ENCODE results near the gene CFAP65.

CFAP65 gene

DNA sequence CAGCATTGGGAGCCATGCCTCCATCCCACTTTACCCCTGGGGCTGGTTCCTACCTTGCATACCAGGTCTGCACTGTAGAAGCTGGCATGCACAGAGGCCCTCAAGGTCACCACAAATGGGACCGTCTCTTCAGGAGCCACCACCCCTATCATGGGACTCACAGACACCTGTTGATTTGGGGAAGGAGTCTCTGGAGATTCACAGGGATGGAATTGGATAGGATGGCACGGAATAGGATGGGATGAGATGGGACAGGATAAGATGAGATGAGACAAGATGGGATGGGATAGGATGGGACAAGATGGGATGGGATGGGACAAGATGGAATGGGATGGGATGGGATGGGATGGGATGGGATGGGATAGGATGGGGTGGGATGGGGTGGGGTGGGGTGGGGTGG, 32.0 kb downstream of the CFAP65 start:
- no peak for DNase-seq (ENCODE audit: low read depth in 2 of 2)

DNA sequence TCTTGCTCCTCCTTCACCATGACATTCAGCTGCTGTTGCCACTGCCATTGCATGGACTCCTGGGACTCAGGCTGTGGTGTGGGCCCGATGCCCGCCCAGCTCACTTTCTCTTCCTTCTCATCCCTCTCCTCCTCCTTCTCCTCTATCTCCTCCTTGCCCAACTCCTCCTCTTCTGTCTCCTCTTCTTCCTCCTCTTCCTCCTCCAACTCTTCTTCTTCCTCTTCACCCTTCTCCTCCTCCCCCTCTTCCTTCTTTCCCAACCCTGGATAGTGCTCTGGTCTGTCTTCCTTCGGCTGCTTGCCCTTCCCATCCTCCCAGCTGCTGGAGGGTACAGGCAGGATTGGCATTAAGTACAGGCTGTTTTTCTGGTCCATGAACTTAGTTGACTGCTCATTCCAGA, 37.3 kb downstream of the CFAP65 start:
- DNase-seq (ENCODE audit: low read depth in 2 of 2) = no peak

DNA sequence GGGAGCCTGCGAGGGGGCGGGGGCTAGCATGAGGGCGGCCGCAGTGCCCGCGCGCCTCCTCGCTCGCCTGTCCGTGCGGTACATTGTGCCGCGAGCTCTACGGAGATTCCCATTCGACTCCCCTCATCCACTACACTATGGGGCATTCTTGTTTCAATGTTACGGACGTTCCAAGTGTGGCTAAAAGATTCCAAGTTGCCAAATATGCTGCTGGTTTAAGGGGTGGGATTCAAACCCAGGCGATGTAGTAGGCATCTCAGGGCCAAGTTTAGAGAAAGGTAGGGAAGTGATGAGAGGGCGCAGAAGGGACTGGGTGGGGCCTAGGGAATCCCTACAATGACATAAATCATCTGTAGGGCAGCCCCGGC, 38.1 kb downstream of the CFAP65 start:
- DNase-seq (ENCODE audit: low read depth in 2 of 2) = no peak

DNA sequence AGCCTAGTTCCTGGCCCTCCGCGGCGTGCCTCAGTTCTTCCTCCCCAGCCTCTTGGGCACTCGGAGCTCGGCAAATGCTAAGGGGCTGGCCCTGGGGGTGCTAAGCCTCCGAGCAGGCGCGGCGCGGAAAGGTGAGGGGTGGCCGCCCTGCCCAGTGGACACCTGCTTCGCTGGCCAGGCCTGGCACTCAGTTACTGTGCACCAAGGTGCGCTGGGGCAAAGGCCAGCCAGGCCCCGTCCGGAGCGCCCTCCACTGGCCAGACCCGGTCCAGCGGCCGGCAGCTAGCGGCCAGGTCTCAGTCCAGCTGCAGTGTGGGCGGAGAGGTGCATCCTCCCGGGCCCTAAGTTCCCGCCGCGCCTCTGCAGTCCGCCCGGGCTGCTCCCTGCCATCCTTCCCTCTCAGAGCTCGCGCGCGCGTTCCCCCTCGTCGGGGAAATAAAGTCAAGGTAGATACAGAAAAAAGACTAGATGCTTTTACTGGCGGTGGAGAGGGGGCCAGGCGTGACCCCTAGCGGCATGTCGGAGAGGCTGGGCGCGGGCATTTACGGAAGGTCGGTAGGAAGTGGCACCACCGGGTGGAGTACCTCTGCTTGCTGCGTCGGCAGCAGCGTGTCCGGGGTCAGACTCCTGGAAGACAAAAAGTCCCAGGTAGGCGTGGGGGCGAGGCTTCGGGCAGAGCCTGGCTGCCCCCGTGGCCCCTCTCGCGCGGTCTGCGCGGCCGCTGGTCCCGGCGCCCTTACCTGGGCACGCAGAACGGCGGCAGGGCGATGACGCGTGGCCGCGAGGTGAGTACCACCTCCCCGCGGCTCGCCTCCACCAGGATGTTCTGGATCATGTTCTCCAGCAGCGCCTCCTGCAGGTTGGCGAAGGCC, 38.7 kb downstream of the CFAP65 start:
- no peak for DNase-seq (ENCODE audit: low read depth in 2 of 2)

DNA sequence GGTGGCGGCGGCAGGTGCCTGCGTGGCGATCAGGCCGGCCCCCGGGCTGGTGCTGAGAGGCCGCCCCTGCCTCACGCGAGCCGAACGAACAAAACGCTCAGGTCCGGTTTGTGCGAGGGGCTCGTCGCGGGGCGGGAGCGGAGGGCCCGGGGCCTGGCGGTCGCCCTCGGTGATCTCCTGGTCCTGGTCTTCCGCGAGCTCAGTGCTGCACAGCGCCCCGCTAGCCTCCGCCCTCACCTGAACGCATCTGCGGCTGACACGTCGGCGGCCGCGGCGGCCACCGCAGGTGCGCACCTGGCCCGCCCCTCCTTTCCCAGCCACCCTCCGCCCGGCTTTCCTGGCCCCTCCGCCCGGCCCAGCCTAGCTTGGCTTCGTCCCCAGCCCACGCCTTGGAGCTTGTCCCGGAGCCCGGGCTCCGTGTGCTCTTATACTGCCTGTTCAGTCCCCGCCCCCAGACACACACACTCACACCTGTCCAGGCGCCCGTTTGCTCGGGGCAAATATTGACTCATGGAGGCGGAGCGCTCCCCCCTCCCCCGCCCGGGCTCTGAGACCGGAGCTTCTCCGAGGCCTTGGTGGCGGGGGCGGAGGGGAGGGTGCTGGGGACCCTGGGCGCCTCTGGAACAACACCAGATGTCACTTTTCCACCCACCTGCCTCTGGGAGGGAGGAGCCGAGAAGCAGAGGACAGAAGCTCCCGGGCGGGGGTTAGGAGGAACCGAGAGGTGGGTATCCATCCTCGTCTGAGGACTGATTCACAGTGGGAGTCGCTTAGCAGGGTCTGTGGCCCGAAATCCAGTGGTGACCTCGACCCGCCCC, 39.5 kb downstream of the CFAP65 start:
- DNase-seq (ENCODE audit: low read depth in 2 of 2) = no peak

DNA sequence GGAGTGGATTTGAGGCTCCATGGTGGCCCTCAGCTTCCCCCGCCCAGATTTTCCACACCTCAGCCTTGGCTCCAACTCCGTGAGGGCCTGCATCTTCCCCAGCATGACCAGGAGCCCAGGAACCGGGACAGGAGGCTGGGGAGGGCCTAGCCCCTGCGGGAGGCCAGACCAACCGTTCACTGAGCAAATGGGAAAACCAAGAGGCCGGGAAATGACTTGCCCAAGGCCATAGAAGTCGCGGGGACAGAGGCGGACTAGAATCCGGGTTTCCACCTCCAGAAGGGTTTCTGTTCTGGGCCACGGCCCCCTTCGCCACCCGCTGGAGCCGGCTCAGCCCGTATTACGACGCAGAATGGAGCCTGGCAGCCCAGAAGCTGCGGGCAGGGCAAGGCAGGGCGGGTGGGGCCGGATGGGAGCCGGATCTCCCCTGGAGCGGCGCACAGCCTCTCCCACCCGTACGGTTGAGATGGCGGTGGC, 40.2 kb downstream of the CFAP65 start:
- no peak for DNase-seq (ENCODE audit: low read depth in 2 of 2)

DNA sequence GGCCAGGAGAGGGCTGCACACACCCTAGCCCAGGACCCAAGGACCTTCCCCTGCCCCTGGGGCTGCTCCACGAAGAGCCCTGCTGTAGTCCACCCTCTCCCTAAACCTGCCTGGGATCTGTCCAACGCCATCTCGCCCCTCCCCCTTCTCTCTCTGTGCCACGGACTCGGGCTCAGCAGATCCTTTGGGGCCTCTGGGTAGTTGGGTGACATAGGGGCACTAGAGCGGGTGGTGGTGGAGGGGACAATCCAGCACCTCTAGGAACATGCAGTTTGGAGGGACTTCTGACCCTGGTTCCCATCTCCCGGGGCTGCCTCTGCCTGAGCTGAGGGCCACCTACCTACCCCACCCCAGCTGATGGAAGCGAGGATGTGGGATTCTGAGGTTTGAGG, 40.8 kb downstream of the CFAP65 start:
- no peak for DNase-seq (ENCODE audit: low read depth in 2 of 2)

DNA sequence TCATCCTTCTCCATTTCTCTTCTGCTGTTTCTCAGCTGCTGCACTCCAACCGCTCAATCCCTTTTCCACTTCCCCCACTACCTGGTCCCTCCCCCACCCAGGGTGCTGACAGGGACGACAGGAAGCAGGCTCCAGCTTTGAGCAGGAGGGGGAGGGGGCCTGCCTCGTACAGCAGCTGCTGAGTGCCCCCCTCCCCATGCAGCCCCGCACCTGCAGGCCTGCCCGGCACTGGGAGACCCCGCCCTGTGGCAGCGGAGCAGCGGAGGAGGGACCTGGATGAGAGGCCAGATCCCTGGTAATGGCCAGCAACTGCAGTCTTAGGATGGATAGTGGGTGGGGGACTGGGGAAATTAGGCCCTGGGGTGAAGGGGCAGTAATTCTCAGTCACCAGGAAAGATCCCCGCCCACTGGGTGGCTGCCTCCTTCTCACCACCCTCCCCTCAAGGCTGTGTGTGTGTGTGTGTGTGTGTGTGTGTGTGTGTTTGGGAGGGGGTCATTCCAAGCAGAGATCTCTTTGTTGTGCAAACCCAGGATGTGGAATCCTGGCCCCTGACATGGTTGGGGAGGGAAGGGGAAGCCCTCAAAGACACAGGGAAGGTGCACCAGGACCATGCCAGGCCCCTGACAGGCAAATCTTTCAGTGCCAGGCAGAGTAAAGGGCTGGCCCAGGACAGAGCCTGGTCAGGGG, 41.3 kb downstream of the CFAP65 start:
- no peak for DNase-seq (ENCODE audit: low read depth in 2 of 2)

DNA sequence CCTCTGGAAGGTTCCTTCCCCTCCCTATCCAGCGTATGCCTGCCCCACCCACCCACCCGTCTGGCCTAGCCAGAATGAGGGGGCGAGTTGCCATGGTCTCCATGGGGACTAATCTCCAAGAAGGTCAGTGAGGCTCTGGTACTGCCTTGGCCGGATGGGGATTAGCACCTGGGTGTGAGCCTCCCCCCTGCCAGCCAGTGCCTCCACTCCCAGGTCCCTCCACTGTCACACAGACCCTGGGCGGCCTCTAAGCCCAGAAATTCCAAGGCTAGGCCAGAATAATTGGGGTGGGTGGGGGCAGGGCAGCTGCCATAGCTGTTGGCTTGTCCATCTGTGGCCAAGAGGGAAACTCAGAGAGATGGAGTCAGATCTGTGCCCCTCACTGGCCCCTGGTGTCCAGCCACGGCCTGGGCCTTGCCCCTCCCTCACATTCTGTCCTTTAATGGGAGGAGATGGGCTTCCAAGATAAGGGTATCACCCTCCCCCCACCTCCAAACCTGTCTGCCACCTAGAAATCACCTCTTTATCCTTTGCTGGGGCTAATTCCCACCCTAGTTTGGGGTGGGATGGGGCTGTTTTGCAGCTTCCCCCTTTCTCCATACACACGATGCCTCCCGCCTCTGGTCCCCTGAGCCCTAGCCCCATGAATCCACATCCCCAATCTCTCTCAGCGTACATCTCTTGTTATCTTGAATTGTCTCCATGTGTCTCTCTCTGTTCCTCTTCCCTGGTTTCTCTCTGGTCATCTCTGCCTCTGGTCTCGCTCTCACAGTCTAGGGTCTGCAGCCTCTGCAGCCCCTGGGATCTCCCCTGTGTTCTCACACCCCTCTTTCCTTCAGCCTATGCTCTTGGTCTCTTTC, 42.1 kb downstream of the CFAP65 start:
- no peak for DNase-seq (ENCODE audit: low read depth in 2 of 2)

DNA sequence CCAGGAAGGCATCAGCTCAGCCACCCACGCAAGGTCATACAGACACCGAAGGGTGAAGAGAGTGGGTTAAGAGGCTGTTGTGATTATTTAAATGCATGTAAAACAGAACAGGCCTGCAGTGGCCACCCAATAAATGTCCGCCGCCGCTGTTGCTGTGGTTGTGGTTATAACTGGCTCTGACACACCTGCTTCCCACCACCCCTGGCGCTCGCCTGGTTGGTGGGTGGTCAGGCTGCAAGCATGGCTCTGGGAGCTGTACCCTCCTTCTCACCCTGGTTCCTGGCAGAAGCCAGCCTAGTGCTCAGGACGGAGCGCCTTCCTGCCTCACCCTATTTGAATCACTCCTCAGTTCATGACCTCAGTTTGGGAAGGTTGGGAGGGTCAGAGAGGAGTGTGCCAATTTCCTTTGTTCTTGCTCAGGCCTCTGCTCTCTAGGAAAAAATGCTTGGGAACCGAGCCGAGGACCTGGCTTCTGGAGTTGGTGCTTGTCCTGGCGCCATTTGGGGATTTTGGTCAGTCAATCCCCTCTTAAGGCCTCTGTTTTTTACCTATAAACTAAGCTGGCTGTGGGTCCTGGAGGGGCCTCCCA, 42.8 kb downstream of the CFAP65 start:
- DNase-seq (ENCODE audit: low read depth in 2 of 2) = no peak

DNA sequence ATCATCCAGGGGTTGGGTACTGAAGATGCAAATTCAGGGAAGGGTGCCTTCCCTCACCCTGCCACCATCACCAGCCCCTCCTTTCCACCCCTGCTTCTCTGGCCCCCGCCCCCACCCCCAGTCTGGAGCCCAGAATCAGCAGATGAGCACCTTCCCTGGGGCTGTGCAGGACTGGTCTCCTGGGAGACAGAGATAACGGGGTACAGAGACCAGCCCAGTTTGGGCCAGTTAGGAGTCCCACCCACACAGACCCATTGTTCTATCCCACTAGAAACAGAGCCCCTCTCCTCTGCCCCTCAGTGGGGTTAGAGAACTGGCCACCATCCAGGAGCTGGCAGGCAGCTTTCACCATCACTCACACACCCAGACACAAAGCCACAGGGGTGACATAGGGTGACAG, 43.6 kb downstream of the CFAP65 start:
- DNase-seq (ENCODE audit: low read depth in 2 of 2) = no peak

DNA sequence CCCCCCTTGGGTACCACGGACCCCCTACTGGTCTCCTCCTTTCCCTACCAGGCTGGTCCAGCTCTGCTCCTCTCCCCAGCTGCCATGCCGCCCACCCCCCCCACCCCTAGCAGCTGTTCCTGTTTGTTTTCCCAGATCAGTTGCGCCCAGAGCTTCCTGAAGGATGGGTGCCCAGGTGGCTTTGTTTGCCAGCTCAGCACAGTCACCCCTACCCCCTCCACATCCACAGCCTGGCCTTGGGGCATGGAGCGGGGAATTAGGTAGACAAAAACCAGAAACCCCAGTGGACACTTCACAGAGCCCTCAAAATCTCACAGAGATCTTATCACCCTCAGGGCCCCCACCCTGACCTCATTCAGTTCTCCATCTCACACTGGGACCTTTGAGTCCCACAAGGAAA, 44.4 kb downstream of the CFAP65 start:
- no peak for DNase-seq (ENCODE audit: low read depth in 2 of 2)

DNA sequence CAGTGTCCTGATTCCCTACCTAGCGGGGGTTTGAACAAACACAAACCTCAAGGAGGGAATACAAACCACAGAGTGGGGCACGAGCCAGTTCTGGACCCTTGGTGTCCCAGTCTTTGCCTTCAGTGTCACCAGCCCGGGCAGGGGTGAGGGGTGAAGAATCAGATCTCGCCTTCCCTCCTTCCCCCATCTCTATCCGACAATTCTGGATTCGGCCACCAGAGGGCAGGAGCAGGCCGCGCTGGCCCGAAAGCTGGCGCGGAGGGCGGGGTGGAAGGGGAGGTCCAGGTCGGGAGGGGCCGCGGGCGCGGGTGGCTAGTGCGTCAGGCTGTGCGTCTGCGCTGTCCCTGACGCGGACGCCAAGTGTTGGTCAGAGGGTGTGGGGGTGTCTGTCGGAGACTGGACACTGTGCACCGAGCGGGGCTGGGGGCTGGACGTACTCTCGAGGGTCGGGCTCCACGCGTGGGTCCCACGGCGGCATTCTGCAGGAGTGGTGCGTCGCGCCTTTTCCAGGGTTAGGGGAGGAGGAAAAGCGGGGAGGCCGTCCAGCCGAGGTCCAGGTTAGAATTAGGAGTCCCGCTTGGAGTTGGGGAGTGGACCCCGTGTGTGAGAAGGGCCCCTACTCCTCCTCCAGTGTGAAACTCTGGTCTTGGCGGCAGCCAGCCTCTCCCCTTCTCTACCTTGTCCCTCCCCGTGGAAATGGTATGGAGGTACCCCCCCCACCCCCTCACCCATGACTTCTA, 45.2 kb downstream of the CFAP65 start:
- DNase-seq (ENCODE audit: low read depth in 2 of 2) = peak; percentile 15 to 16

DNA sequence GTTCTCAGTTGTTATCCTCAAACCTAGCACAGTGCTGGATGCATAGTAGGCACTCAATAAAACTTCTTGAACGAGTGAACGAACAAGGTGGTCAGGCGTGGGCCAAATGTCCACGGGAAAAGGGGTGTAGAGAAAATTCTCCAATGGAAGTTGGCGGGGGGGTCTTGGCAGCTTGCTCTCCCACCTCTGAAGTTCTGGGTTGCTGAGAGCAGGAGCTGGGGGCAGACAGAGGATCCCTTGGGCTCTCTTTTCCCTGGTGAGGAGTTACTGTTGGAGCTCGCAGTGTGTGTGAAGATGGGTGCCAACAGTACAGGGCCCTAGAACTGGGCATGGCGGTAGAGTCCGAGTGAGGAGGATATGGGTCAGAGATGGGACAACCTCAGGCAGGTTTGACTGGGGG, 45.8 kb downstream of the CFAP65 start:
- no peak for DNase-seq (ENCODE audit: low read depth in 2 of 2)

DNA sequence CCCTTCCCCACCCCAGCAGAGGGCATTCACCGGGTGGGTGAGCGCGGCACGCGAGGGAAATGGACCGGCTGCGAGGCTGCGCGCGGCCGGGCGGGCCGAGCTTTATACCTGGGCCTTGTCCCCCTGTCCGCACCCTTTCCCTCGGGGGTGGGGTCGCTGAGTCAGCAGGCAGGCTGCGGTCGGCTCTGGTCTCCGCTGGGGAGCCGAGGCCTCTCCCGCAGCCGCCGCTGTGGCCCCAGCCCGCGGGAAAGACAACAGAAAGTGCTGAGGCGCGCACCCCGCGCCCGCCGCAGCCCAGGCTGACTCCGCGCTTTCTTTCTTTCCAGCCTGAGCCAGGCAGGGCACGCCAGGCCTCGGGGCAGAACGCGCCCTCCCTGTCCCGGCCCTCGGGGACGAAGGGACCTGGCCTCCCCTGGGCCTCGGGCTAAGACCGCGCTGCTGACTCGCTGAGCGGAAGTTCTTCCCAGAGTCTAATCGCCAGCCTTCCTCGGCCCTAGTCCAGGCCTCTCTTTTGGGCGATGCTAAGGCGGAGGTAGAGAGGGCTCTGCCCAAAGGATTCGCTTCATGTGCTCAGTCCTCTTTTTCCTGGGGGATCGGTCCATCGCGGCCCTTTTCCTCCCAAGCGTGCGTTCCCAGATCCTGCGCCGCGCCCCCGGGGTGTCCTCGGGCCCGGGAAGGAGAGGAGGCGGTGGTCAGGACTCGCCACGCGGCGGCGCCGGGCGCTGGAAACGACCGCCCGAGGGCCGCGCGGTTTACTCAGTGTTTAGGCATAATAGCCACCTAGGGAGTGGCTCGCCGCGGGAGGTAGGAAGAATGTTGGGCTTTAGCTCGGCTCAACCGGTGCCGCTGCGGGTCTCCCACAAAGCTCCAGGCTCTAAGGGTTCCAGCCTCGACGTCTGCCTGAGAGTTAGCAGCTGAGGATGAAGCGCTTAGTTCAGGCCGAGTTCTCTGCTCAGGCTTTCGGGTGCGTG, 47.7 kb downstream of the CFAP65 start, which contains the start of gene CRYBA2:
Gene CRYBA2, minus strand, starts transcription at position 78 of the 971 bp plus-strand sequence. CDS start 246 bp downstream, outside the sequence.
- no peak for DNase-seq (ENCODE audit: low read depth in 2 of 2)

DNA sequence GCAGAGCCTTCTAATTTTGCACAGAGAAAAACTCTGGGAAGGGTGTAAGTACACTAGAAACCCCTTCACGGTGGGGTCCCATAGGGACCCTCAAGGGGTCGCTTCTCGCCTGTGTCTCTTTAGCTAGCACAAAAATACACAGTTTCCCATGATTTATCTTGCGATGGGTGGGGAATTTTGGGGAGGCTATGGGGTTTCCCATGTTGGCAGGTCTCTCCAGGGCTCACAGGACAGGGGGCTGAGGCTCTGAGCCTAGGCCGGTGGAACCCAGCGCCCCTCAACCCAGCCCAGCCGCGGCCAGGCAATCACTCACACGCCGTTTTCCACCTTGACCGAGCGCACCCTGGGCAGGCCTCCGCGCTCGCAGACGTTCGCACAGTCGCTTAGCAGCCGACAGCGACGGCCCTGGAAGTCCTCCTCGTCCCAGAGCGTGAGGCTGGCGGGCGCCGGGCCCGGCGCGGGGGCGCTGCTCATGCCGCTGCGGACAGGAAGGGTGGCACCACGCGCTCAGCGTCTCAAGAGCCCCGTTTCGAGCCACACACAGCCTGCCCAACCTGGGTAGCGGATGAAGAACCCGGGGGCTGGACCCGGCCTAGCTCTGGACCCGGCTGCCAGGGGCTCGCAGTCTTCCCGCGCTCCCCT, 48.5 kb downstream of the CFAP65 start:
- DNase-seq (ENCODE audit: low read depth in 2 of 2) = no peak

DNA sequence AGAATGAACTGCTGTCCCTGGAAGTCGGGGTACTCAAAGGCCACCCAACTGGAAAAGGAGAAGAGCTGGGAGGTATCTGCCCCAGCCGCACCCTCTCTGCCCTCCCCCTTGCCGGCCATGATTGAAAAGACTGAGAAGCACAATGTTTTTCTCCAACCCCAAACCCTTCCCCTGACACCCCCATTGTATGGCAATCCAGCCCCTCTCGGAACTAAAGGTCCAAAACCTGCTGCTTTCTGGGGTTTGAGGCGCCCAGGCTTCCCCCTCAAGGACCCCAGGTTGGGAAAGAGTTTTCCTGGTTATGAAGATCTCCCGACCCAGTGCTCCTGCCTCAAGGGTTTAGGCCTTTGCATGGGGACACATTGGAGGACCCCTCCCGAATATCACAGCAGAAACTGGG, 49.1 kb downstream of the CFAP65 start:
- DNase-seq (ENCODE audit: low read depth in 2 of 2) = no peak

DNA sequence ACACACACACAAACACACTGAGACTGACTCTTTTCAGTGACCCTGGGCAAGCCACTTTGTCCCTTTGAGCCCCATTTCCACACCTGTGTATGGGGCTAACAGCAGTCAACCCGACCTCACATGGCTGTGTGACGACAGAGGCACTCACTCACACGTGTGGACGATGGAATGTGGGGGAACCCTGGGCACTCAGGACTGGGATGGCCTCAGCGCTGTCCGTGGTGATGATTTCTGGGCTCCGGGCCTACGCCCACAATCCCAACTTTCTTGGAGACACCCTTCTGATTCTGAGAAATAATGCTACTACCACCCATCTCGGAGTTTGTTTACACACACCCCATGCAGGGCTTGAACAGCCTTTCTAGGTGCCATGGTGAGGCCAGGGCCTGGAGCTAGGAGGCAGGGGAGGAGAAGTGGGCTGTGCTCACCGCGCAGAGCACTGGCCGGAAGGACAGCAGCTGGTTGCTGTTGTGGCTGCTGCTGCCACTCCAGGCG, 49.6 kb downstream of the CFAP65 start:
- DNase-seq (ENCODE audit: low read depth in 2 of 2) = no peak
